CD4-positive, alpha-beta T cell treated with Interleukin-6 at 100 ng/mL for 8 hours (primary cell): ENCODE measurements around the gene KAT5.
"Not testable (repeated sequence)": the region's sequence is repeated elsewhere in the genome, so short reads cannot be mapped to it uniquely, and the experiment has no call there.

ENCODE experiments used
- DNase-seq: peaks from one replicate; pipeline ENCODE4 v3.0.0-alpha.2; 2020; ENCODE audit warnings: mixed read lengths, low spot score

The KAT5 gene

DNA sequence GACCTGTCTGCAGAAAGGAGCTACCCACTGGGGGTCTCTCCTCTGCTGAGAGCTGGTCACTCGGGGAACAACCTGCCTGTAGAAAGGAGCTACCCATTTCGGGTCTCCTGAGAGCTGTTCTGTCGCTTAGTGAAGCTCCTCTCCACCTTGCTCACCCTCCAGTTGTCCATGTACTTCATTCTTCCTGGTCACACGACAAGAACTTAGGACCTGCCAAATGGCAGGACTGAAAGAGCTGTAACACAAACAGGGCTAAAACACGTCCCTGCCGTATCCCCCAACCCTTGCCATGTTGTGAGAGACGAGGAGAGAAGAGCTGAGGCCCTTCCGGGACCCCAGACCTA, 32.6 kb downstream of the KAT5 start:
- no peak for DNase-seq

DNA sequence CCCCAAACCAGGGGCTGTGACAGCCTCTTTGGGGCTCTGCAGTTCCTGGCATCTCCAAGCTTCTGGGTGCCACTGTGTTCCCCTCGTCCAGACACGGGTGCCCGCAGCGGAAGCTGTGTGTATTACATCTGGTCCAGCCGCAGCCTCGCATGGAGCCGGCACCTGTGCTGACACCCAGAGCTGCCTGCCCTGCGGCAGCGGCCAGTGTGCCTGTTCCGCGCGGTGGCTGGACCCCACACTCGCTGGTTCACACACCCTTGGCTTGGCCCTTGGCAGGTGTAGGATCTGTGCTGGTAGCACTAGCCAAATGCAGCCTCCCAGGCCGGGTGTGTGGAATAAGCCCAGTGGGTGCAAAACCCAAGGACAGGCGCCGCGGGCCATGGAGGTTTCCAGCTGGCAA, 33.0 kb downstream of the KAT5 start:
- DNase-seq: no peak

DNA sequence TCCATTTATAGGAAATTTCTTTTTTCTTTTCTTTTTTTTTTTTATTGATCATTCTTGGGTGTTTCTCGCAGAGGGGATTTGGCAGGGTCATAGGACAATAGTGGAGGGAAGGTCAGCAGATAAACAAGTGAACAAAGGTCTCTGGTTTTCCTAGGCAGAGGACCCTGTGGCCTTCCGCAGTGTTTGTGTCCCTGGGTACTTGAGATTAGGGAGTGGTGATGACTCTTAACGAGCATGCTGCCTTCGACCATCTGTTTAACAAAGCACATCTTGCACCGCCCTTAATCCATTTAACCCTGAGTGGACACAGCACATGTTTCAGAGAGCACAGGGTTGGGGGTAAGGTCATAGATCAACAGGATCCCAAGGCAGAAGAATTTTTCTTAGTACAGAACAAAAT, 50.1 kb downstream of the KAT5 start:
- DNase-seq: not testable (repeated sequence)

DNA sequence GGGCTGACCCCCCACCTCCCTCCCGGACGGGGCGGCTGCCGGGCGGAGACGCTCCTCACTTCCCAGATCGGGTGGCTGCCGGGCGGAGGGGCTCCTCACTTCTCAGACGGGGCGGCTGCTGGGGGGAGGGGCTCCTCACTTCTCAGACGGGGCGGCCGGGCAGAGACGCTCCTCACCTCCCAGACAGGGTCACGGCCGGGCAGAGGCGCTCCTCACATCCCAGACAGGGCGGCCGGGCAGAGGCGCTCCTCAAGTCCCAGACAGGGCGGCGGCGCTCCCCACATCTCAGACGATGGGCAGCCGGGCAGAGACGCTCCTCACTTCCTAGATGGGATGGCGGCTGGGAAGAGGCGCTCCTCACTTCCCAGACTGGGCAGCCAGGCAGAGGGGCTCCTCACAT, 50.8 kb downstream of the KAT5 start:
- not testable (repeated sequence) for DNase-seq

DNA sequence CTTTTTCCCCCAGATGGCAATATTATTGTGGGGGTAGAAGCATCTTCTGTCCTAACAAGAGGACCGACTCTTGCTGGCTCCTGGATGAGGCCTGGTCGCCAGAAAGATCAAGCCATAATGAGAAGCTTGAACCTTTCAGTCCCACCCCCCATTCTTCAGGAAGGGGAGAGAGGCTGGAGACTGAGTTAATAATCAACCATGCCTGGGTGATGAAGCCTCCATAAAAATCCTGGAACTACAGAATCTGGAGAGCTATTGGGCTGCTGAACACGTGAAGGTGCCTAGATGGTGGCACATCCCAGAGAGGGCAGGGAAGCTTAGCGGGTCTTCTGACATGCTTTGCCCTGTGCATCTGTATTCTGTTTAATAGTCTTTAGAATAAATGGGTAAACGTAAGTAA, 52.4 kb downstream of the KAT5 start:
- no peak for DNase-seq

DNA sequence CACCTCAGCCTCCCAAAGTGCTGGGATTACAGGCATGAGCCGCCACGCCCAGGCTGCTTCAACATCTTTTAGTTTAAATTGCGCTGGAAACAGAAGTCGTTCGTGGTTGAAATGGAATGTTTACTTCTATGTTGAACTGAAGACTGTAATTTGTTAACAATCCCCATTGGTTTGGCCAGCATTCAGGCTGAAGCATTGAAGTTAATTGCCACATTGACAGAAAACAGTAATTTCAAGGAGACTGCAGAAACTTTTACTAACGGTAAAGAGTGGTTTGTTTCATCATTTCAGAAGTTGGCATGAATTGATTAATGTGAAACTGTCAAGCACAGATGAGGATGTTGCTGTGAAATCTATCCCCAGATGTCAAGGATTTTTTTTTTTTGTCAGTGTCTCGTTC, 54.5 kb downstream of the KAT5 start:
- DNase-seq: no peak

DNA sequence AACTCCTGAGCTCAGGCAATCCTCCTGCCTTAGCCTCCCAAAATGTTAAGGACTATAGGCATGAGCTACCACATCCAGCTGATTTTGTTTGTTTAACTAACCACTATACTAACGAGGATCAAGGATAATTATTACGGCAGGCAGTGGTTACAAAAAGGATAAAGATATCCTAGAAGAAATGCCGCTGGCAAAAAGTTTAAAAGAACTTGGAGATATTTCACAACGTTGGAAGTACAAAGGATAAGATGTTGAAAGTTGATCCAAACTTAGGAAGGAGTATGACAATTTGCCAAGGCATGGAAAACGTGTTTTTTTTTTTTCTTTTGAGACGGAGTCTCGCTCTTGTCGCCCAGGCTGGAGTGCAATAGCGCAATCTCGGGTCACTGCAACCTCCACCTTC, 55.4 kb downstream of the KAT5 start:
- DNase-seq: no peak

DNA sequence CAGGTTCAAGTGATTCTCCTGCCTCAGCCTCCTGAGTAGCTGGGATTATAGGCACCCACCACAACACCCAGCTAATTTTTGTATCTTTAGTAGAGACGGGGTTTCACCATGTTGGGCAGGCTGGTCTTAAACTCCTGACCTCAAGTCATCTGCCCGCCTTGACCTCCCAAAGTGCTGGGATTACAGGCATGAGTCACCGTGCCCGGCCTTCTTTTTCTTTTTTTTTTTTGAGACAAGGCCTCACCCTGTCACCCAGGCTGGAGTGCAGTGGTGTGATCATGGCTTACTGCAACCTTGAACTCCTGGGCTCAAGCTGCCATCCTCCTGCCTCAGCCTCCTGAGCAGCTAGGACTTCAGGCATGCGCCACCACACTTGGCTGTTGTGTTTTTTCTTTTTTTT, 55.8 kb downstream of the KAT5 start:
- not testable (repeated sequence) for DNase-seq
